ENCODE results near the gene GPHN. TPM values are rescaled to one million over a fixed set of nuclear protein-coding genes. Genes with fewer than 3 reads are reported as not detected.
A peak's percentile ranks its signal among the peaks of the same experiment; 100 is the strongest.

Gene GPHN
- total RNA-seq, 1 donor from 2014 or later, result 27.0 TPM

DNA sequence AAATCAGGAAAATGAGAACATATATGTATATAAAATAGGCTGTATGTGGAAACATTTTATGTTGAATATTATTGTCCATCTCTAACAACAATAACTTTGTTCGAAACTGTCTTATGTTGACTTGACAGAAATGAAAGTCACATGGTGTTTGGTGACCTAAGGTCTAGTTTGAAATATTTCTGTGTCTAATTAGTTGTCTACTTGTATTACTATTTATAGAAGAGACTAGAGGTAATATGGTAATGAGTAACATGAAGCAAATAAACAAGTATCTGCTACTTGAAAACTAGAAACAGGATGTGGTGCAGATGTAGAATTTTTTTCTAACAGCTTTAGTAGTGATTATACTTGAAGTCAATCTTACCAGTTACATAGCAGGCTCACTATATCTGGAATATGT, 3.9 kb downstream of the GPHN start:
- no peak overlapping the region for H3K27ac ChIP-seq
- DNase-seq, result no peak
- ATAC-seq, result no peak
- H3K36me3 ChIP-seq, result no peaks in the 10 kb centered on the region
- intact Hi-C loops (cut with DNase I), result no loop called here
- no peak for TF ChIP-seq CTCF (IDR thresholded peaks at IDR 0.05)
- H3K4me3 ChIP-seq, result no peak overlapping the region
- no peaks in the 10 kb centered on the region for H3K27me3 ChIP-seq (ENCODE audit: low read depth)
- no peaks in the 10 kb centered on the region for H3K9me3 ChIP-seq
- peaks cover 35% of the 10 kb centered on the region for H3K4me1 ChIP-seq

DNA sequence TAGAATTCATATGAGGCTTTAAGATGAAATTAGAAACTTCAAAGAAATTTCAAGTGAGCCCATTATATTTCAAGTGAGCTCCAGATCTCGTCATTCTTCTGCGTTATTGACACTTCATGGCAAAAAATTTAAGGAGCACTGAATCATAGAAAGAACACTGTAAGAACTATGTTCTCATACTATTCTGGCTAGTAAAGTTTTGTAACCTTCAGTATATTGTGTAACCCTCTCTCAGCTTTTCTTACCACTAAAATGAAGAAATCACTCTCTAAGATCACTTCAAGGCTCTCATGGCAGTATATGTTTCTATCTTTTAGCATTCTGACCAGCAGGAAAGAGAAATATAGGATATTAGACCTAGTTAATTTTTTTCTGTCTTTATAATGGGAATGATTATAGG, 6.3 kb downstream of the GPHN start:
- H3K36me3 ChIP-seq, result no peaks in the 10 kb centered on the region
- ATAC-seq (peak; percentile 69 to 92), DNase-seq (no peak)
- intact Hi-C loops (cut with DNase I), result no loop called here
- H3K4me1 ChIP-seq, result peaks cover 31% of the 10 kb centered on the region
- H3K27ac ChIP-seq, result no peak overlapping the region
- no peaks in the 10 kb centered on the region for H3K27me3 ChIP-seq (ENCODE audit: low read depth)
- no peak overlapping the region for H3K4me3 ChIP-seq
- H3K9me3 ChIP-seq, result no peaks in the 10 kb centered on the region
- no peak for TF ChIP-seq CTCF (IDR thresholded peaks at IDR 0.05)

DNA sequence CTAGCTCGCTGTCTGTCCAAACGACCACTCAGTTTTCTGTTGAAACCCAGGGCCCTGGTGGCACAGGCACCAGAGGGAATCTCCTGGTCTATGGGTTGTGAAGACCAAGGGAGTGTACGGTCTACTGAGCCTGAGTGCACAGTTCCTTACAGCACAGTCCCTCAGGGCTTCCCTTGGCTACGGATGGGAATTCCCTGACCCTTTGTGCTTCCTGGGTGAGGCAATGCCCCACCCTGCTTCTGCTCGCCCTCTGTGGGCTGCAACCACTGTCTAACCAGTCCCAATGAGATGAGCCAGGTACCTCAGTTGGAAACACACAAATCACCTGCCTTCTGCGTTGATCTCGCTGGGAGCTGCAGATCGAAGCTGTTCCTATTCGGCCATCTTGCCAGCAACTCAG, 22.6 kb downstream of the GPHN start:
- Histone ChIP-seq H3K27ac (no peak overlapping the region), H3K9me3 (no peaks in the 10 kb centered on the region), H3K4me3 (no peak overlapping the region), H3K27me3 (ENCODE audit: low read depth) (no peaks in the 10 kb centered on the region), H3K4me1 (no peaks in the 10 kb centered on the region), H3K36me3 (no peaks in the 10 kb centered on the region)
- no peak for DNase-seq
- intact Hi-C loops (cut with DNase I), result no loop called here
- TF ChIP-seq CTCF (IDR thresholded peaks at IDR 0.05), result no peak
- ATAC-seq, result no peak

GRCh38 chr14:66539034-66539433, 31.1 kb downstream of the GPHN start:
- Histone ChIP-seq H3K4me3 (no peak overlapping the region), H3K9me3 (no peaks in the 10 kb centered on the region), H3K4me1 (peaks cover 4% of the 10 kb centered on the region), H3K36me3 (no peaks in the 10 kb centered on the region), H3K27me3 (ENCODE audit: low read depth) (no peaks in the 10 kb centered on the region), H3K27ac (no peak overlapping the region)
- no peak for TF ChIP-seq CTCF (IDR thresholded peaks at IDR 0.05)
- intact Hi-C loops (cut with DNase I), result no loop called here
- ATAC-seq (no peak), DNase-seq (no peak)

- DNase-seq, result no peak
- no peaks in the 10 kb centered on the region for H3K36me3 ChIP-seq
- H3K9me3 ChIP-seq, result no peaks in the 10 kb centered on the region
- H3K4me3 ChIP-seq, result no peak overlapping the region
- H3K27ac ChIP-seq, result no peak overlapping the region
- intact Hi-C loops (cut with DNase I), result no loop called here
- no peak for TF ChIP-seq CTCF (IDR thresholded peaks at IDR 0.05)
- ATAC-seq, result no peak
- peaks cover 8% of the 10 kb centered on the region for H3K4me1 ChIP-seq
- H3K27me3 ChIP-seq (ENCODE audit: low read depth), result no peaks in the 10 kb centered on the region
Measured at GRCh38 chr14:66540038-66540437, 32.1 kb downstream of the GPHN start.

DNA sequence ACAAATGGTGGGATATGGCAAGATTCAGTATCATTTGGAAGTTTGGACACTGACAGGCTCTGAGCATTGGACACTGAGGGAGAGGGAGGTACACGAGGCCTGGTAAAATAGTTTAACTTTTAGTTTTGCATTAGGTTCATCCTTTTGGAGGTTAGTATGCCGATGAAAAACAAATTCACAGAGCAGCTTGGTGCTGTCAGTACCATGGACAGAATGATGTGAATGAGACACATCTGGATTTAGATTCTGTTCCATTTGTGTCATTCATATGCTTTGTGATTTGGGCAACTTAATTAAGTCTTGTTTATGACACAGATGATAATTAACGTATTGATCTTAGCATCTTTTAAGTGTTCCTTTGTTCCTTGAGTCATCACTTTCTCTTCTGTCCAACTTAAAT, 33.7 kb downstream of the GPHN start:
- no peak overlapping the region for H3K27ac ChIP-seq
- intact Hi-C loops (cut with DNase I), result no loop called here
- ATAC-seq, result no peak

More for the DNA sequence above, 33.7 kb downstream of the GPHN start:
- Histone ChIP-seq H3K36me3 (no peaks in the 10 kb centered on the region), H3K4me3 (no peak overlapping the region), H3K9me3 (no peaks in the 10 kb centered on the region), H3K4me1 (peaks cover 8% of the 10 kb centered on the region), H3K27me3 (ENCODE audit: low read depth) (no peaks in the 10 kb centered on the region)
- no peak for TF ChIP-seq CTCF (IDR thresholded peaks at IDR 0.05)
- DNase-seq, result no peak

All from lower lobe of right lung (tissue), 2 donors.